SIG-M5 treated with dmso at 0.1 percent for 504 hours (cell line): ENCODE measurements around the gene GPC6.
"Not testable (repeated sequence)": the region's sequence is repeated elsewhere in the genome, so short reads cannot be mapped to it uniquely, and the experiment has no call there.

ENCODE experiments used
- DNase-seq: peaks from one replicate; lab custom pipeline; 2025; ENCODE audit not compliant: unreplicated experiment; lab: John Stamatoyannopoulos, UW

Gene GPC6

DNA sequence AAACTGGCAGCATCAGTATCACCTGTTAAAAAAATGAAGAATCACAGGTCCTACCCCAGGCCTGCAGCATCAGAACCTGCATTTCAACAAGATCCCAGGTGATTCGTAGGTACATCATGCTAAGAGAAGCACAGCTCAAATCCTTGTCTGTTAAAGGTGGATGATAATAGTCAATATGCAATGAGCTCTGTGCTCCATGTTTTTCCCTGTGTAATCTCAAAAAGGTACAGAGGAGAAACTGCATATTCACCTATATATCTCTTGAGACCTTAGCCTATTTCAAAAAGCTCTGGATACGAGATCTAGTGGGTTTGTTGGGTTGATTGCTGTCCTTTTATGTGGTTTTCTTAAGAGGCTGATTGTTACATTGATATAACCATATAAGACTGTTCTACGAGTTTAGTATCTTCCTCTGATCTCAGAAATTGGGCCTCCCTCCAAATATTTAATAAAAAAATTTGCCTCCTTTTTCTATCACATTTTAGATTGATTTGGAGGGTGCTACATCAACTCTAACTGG is 1104.0 kb downstream of the GPC6 start:
- no peak for DNase-seq

DNA sequence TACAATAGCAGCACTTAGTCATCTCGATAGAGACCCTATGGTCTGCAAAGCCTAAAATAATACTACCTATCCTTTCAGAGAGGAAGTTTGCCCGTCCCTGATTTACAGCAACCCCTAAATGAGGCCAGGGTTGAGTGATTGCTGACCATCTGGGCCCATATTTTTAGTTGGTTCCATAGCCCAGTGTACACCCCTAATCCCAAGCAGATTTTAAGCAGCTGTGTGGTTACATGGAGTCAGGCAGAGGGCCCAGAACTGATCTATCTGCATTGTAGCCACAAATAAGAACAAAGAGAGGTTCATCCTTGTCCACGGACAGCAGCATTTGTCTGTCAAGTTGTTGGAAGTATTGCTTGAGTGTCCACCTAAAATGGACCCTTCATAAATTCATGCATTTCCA is 1104.7 kb downstream of the GPC6 start:
- no peak for DNase-seq

DNA sequence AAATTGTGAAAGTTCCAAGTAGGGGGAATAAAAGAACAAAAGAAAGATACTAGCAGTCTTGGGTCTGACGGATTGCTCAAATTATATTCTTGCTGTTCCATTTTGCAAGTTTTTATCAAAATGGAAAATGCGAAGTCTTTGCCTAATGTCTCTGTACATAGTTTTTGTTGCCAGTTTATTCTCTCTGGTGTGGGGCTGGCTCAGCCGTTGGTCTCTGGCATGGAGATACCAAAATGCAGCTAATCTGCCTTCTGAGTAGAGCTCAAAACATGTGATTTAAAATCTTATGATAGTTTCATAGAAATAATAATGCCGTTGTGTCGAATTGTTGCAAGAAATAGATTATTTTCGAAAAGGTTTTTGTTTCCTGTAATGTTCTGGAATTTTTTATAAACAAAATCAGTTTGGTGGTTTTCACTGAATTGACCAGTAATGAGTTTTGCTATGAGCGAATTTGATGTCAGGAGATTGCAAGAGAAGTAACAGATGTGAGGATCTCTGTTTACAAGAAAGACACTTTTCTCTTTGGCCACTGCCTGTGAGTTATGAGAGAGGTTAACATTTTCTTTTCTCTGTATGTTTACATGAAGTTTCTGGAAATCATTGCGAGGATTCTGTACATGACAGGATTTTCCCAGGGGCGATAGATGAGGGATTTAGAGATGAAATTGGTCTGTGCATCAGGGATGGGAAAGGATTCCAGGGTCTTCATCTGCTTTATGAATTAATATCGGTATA is 1105.9 kb downstream of the GPC6 start:
- DNase-seq: no peak

DNA sequence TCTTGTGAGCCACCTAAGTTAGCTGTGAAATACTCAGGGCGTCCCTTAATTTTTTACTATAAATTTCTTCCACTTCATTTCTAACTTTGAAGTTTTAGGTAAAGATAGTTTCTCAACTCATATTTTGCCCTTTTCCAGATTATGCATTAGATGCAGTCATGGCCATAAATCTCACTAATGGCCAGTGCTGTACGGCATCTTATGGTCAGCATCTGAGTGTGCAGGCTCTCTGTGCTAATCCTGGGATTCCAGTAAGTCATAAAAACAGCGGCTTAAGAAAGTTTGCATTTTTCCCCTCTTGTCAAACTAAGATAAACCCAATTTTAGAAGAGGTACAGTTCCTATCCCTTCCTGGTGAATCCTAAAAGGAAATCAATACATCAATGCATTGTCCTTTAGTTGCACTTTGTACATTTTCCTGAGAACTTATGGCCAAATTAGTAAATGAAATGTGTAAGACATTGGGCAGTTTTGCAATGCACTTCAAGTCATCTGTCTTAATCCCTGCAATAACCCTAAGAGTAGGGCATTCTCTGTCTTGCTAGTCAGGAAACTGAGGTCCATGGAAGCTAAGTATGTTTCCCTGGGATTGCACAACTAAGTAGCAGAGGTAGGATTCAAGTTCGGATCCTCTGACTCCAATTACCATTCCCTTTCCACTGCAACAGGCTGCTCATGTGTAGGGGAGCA is 1106.7 kb downstream of the GPC6 start:
- DNase-seq: no peak

DNA sequence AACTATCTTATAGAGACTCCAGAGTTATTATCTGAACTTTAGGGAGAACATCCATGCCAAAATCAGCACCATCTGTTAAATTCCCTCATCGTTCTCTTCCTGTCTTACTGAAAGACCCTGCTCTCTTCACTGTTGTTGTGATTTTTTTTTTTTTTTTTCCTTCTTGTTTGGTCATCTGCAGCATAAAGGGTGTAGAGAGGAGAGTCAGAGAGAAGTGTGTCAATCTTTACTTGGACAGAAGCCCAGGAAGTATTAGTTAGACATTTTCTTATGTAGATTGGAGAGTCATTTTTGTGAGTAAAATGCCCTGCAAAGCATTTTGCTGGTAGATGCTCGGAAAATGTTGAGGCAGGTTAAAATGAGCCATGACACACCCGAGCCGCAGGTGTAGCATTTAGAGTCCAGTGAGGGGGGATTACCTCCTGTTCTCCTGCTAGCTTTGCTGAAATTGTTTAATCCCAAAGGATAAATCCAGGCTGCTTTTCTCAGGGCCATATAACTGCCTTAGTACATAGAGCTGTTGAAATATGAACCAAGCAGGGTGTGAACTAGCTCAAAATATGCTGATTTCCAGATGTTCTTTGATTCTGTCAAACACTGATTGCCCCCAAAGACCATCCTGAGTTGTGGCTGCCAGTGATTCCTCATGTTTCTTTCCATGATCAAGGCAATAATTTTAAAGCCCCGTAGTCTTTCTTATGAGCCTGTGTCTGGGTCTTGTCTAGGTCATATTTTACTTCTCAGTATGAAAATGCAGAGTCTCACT is 1109.3 kb downstream of the GPC6 start:
- no peak for DNase-seq

DNA sequence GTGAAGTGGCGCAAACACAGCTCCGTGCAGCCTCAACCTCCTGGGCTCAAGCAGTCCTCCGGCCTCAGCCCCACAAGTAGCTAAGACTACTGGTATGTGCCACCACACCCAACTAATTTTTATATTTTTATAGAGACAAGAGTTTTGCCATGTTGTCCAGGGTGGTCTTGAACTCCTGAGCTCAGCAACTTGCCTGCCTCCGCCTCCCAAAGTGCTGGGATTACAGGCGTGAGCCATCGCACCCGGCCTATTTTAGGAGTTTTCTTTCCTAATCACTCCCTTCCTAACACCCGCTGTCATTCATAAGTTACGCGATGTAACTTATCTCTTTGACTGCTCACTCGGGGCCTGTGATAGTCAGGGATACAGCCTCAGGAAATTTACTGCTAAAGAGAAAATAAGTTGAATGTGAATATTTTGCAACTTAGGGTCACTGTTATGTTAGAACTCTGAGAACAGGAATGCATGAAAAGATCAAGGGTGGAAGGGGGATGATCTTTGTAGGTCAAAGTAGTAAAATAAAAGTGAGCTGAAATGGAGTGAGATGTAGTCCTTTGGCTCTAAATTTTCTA is 1112.6 kb downstream of the GPC6 start:
- no peak for DNase-seq

DNA sequence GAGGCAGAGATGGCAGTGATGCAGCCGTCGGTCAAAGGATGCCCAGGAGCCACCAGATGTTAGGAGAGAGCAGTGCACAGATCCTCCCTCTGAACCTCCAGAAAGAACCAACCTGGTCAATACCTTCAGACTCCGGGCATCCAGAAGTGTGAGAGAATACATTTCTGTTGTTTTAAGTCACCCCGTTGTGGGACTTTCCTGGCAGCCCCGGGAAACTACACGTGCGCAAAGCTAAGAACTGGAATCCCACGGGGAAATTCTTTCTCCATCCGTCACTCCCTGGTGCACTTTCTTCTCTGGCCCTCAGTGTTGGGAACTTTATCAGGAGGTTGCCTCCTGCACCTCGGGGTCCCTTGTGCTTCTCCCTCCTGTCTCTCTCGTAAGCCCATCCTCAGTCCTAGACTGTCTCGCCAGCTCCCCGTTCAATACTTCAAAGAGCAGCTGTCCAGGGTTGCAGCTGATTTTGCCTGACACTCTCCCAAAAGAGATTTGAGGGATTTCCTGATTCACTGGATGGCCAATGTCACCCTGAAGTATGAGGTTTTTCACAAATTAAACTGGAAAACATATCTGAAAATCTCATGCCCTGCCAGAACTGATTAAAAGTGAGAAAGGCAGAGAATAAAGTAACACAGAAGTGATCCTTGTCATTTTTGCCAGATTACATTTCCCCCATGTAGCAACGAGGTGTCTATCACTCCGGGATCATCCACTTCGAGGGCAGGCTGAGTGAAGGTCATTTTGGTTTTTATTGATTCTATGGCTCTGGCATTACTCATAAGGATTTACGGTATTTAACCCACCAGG is 1116.0 kb downstream of the GPC6 start:
- DNase-seq: no peak

DNA sequence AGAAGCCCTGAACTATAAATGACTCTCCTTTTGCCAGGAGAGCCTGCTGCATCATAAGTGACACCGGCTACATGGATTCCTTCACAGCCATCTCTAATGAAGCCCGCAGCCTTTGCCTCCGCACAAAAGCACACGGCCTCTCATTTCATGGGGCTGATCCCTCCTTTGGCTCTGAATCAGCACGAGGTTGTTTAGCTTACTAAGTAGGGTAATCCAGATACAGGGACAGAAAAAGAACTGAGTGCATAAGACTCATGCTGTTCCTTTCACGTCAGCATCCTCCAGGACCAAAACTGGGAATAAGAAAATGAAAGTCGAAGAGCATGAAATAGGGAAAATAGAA is 1116.6 kb downstream of the GPC6 start:
- no peak for DNase-seq

DNA sequence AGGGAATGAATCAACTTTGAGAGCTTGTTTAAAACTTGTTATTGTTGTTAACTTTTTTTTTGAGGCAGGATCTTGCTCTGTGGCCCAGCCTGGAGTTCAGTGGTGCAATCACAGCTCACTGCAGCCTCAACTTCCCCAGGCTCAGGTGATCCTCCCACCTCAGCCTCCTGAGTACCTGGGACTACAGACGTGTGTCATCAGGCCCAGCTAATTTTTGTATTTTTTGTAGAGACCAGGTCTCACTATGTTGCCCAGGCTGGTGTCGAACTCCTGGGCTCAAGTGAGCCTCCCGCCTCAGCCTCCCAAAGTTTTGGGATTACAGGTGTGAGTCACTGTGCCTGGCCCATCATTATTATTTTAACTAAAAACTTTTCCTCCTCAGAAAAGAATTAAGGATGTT is 1117.1 kb downstream of the GPC6 start:
- not testable (repeated sequence) for DNase-seq

DNA sequence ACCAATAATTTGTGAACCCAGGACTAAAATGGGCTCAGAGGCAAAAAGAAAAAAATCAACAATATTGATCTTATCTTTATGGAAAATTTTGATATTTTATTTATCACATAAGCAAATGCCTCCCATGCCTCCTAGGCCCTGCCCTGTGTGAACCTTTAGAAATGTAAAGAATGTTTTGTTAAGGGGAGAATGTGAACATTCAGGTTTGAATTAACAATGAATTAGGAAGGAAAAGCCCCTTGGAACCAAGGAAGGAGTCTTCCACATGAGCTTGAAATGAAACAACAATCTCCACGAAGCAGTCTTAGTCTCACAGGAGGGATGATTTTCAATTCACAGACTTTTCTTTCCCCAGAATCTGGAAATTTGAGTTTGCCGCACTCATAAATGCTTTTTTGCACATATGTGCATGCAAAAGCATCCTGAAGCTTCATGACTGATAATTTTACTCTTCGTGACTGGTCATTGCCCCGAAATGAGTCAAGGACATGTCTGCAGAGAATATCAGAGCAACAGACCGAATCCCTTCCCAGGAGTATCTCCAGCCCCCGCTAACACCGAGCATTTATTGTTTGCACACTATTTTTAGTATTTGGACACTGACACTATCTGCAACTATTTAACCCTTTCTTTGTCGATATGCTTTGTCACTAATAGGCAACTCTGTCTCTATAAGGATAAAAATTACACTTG is 1117.7 kb downstream of the GPC6 start:
- DNase-seq: no peak

DNA sequence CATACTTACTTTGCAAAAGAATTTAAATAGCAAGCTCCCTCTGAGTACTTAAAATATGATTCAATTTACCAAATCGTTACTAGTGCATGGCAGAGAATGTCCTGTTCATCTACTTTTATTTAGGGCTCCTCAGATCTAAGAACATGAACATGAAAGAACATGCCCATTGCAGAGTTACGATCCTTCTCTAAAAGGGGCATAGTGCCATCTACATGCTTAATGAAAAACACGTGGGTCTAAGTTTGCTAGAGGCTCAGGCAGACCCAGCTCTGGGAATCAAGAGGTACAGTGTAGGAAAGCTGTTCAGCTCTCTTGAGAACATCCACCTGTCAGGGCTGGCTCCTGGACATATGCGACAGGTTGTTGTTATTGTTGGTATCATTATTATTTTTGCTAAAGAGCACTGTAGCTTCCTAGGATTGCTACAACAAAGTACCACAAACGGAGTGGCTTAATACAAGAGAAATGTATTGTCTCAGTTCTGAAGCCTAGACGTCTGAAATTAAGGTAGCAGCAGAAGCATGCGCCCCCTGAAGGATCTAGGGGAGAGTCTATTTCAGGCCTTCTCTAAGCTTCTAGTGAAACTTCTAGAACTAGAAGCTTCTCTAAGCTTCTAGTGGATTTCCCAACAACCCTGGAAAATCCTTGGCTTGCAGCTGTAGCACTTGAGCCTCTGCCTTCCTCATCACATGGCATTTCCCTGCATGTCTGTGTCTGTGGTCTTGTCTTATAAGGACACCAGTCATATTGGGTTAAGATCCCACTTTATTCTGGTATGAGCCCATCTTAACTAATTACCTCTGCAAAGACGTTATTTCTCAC is 1119.0 kb downstream of the GPC6 start:
- no peak for DNase-seq

DNA sequence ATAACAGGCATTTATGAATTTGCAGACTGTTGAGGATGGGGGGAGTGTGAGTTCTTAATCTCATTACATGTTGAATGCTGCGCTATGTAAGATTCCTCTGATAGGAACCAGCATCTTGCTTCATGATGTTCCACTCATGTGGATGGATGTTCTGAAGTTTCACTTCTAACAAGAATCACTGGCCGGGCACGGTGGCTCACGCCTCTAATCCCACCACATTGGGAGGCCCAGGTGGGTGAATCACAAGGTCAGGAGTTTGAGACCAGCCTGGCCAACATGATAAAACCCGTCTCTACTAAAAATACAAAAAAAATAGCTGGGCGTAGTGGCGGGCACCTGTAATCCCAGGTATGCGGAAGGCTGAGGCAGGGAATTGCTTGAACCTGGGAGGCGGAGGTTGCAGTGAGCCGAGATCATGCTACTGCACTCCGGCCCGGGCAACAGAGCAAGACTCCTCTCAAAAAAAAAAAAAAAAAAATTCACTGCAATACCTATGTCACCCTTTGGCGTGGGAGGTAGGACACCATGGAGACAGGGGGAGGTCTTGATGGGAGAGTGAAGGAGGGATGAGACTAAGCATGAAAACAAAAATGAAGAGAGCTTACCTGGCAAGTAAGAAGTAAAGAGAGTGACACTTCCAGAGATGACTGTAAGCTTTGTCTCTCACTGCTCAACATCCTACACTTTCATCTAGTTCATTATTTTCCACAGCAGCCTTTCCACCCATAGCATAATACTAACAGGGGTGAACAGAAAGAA is 1119.8 kb downstream of the GPC6 start:
- DNase-seq: no peak

DNA sequence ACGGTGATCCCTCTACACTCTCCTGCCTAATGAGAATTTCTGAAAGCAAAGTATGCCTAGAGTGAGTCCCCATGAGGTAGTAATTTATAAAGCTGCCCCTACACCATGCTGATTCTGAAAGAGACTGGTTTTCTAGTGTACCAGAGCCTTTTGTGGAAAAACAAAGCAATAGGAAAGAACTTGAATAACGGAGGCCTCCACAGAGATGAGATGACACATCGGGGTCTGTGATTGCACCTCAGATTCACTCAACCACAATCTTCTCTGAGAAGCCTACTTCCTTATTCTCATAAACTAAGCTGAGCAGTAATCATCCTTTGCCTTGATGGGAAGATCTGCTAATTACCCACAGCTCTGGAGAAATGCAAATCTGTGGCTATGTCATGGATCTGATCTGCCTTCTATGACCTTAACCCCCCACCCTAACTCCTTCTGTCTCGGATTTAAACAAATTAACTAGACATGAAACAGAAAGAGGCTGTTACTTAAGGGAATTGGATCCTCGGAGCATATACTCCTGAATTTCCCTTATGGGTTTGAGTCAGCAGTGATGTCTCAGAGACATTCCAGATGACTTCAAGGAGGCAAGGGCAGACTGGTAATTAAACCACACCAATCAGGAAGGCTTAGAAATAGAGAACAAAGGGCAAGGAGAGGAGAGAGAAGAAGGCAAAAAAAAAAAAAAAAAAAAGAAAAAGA is 1124.8 kb downstream of the GPC6 start:
- DNase-seq: peak; percentile 35

DNA sequence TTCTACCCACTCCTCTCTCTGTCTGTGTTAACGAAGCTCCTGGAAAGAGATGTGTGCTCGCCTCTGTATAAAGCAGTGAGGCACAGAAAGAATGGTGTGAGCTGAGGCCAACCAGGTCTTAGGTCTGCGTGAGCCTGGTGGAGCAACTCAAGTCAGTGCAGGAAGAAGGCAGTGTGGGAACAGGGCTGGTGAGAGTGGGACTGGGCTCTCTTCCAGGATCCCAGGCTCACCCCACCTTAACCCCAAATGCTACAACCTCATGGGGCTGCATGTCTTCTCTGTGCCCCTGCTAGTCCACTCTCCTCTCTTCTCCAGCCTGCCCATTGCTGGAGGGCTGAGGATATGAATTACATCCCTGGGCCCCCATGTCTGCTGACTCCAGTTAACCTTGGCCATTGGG is 1125.5 kb downstream of the GPC6 start:
- DNase-seq: no peak

DNA sequence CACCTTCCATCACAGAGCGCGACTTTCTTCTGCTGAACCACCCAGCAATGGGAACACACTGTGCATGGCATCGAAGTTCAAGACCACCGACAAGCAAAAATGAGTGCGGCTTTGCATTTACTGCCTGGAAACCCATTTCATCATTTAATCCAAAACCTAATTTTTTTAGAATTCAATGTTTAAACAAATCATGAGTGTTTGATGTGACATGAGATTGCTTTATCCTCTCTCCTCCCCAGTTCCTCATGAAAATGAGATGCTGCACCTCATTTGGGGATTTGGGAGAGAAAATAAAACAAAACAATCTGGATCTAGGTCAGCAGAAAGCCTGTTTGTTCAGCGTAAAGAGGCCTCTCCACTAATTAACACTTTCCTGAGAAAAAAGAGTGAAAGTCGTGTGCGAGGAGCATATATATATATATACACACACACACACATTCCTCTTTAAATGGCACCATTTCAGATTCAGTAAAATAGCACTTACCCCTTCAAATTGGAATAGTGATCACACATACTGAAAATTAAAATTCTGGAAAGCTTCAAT is 1126.6 kb downstream of the GPC6 start:
- no peak for DNase-seq

DNA sequence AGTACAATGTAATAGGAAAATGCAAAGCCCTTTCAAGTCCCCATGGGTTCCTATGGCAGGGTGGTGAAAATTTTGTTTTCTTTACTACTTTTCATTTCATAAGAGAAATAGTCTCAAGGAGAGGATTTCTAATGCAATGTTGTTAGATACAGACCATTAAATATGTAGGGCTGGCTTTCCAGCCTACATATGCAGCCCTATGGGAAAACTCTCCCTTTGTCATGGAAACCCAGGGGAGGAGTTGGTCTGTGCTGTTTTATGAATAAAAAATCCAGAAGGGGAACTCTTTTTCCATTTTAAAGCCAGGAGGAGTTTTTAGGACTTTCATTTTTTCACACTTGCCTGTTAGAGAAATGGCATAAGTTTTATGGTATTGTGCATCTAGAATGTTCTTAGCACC is 1133.3 kb downstream of the GPC6 start:
- DNase-seq: no peak

DNA sequence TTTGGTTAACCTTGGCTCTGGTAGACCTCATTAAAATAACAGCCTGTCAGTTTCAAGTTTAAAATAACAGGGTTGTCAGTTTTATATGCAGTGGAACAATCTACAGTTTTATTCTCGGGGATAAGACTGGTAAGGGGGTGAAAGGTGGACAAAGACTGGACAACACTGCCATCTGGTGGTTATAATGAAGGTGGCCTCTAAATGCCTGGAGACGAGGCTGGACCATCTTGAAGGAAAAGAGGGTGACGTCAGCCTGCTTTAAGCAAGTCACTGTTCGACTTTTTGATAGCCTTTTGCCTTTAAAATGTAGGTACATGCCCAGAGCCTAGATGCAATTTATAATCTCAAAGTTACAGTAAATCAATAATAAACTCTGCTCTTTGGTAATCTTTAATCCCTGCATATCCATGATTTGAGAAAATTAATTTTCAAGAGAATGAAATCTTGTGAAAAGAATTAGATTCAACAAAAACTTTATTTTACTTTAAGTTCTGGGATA is 1135.9 kb downstream of the GPC6 start:
- peak; percentile 85 for DNase-seq

DNA sequence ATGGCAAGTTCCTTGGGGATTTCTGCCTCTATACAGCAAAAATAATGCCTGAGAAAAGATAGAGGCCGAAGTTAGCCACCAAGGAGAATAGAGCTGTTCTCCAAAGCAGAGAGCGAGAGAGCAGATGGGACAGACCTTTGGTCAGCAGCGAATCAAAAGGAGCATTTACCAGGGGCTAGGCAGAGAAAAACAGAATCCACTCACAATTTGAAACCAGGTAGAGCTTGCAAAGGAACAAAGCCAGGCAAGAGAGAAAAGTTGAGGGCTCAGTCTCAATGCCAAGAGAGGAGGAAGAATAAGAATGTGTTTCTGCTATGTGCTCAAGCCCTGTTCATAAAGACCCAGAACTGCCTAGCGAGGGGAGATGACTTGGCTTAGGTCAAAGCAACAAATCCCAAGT is 1140.1 kb downstream of the GPC6 start:
- DNase-seq: no peak
